Urothelium cell line (cell line): ENCODE measurements around the gene SUPT20H.

Experiments used
- DNase-seq: peaks from one replicate; pipeline ENCODE4 v3.0.0; 2011; ENCODE audit warnings: low spot score, mixed read lengths
- FAIRE-seq: peaks from 2 replicates; lab custom pipeline; 2011; peaks lifted over from hg19 to GRCh38; lab: Jason Lieb, UNC

SUPT20H gene

GRCh38 chr13:37058910-37059847 is at the start of gene SUPT20H:
SUPT20H (minus strand) TSS chr13:37059688; CDS start chr13:37051490, 8,198 bp downstream.
- FAIRE-seq: no peak
- DNase-seq: peak; percentile 88

GRCh38 chr13:37109051-37109678 is 49.7 kb upstream of the SUPT20H start:
- FAIRE-seq (no peak), DNase-seq (no peak)

GRCh38 chr13:37107868-37108267 is 48.4 kb upstream of the SUPT20H start:
- no peak for DNase-seq
- FAIRE-seq: no peak

GRCh38 chr13:37107456-37107855 is 48.0 kb upstream of the SUPT20H start:
- DNase-seq (no peak), FAIRE-seq (no peak)

- no peak for FAIRE-seq
- no peak for DNase-seq
Observed at GRCh38 chr13:37106642-37107041, 47.2 kb upstream of the SUPT20H start.

GRCh38 chr13:37105251-37105714 is 45.8 kb upstream of the SUPT20H start, which contains the start of gene CSNK1A1L:
CSNK1A1L (minus strand) TSS chr13:37105664; CDS start chr13:37105256, 408 bp downstream.
- FAIRE-seq (no peak), DNase-seq (no peak)

- DNase-seq (no peak), FAIRE-seq (no peak)
Observed at GRCh38 chr13:37102896-37103295, 43.4 kb upstream of the SUPT20H start.

GRCh38 chr13:37101201-37101600 is 41.7 kb upstream of the SUPT20H start:
- FAIRE-seq: no peak
- DNase-seq: no peak

- FAIRE-seq (no peak), DNase-seq (no peak)
Observed at GRCh38 chr13:37100731-37101130, 41.2 kb upstream of the SUPT20H start.

GRCh38 chr13:37097076-37097475 is 37.6 kb upstream of the SUPT20H start:
- no peak for DNase-seq
- FAIRE-seq: no peak

- FAIRE-seq: no peak
Observed at GRCh38 chr13:37094840-37095239, 35.4 kb upstream of the SUPT20H start.

GRCh38 chr13:37094099-37094498 is 34.6 kb upstream of the SUPT20H start:
- FAIRE-seq (no peak), DNase-seq (no peak)

More at GRCh38 chr13:37094840-37095239, 35.4 kb upstream of the SUPT20H start:
- DNase-seq: no peak

- DNase-seq (no peak), FAIRE-seq (no peak)
Observed at GRCh38 chr13:37091835-37092234, 32.3 kb upstream of the SUPT20H start.

- FAIRE-seq (no peak), DNase-seq (no peak)
Observed at GRCh38 chr13:37090912-37091311, 31.4 kb upstream of the SUPT20H start.

- no peak for FAIRE-seq
- DNase-seq: no peak
Observed at GRCh38 chr13:37089495-37089894, 30.0 kb upstream of the SUPT20H start.

GRCh38 chr13:37087486-37087885 is 28.0 kb upstream of the SUPT20H start:
- DNase-seq (no peak), FAIRE-seq (no peak)

GRCh38 chr13:37085606-37086005 is 26.1 kb upstream of the SUPT20H start:
- FAIRE-seq (no peak), DNase-seq (no peak)

- FAIRE-seq: no peak
- no peak for DNase-seq
Observed at GRCh38 chr13:37076818-37077217, 17.3 kb upstream of the SUPT20H start.

GRCh38 chr13:37075164-37075563 is 15.7 kb upstream of the SUPT20H start:
- DNase-seq: no peak
- FAIRE-seq: no peak

- FAIRE-seq: no peak
- DNase-seq: no peak
Observed at GRCh38 chr13:37074703-37075102, 15.2 kb upstream of the SUPT20H start.

GRCh38 chr13:37072024-37072423 is 12.5 kb upstream of the SUPT20H start:
- FAIRE-seq (no peak), DNase-seq (no peak)

GRCh38 chr13:37070956-37071355 is 11.5 kb upstream of the SUPT20H start:
- FAIRE-seq (no peak), DNase-seq (no peak)
